ENCODE measurements around the gene HIPK3.

The HIPK3 gene

DNA sequence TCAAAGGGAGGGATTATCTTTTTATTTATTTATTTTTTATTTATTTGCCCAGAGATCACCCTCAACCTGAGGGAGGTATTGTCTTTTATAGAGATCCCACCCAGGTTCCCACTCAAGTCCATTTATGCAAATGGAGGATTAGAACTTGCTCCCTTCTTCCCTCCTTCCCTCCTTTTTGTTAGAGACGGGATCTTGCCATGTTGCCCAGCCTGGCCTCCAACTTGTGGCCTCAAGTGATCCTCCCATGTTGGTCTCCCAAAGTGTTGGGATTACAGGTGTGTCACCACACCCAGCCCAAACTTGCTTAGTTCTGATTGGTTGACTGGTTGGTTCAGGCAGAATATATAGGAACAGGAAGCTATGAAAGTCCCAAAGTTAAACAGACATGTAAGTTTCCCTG, 51.9 kb downstream of the HIPK3 start:
- DNase-seq = no peak

DNA sequence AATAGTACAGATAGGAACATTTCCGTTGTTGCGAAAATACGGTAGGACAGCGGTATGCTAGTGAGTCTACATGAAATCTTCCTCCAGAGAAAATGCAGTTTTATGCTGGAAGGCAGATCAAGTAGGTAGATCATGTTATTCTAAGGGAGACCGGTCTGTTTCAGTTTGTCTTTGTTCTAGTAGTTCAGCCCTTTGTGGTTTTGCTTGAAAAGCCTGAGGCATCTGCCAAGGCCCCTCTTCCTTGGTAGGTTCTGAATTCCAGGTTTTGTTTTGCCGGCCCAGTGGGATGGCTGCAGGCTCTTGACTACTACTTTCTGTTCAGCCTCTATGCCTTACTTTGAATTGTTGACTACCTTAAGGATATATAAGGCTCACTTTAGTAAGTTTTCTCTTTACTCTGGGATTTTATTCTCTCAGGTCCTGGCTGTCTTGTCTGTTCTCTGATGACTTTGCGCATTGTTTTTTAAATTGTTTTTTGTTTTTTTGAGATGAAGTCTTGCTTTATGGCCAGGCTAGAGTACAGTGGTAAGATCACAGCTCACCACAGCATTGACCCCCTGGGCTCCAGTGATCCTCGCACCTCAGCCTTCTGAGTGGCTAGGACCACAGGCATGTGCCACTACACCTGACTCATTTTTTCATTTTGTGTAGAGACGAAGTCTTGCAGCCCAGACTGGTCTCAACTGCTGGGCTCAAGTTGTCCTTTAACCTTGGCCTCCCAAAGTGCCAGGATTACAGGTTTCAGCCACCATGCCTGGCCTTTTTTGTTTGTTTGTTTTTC, 53.7 kb downstream of the HIPK3 start:
- no peak for DNase-seq

DNA sequence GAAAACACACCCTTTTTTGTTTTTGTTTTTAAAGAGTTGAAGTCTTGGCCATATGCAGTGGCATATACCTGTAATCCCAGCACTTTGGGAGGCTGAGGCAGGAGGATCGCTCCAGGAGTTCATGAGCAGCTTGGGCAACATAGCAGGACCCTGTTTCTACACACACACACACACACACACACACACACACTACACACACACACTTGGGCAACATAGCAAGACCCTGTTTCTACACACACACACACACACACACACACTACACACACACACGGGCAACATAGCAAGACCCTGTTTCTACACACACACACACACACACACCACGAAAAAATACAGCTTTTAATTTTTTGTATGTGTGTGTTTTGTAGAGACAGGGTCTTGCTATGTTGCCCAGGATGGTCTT, 54.5 kb downstream of the HIPK3 start:
- no peak for DNase-seq

DNA sequence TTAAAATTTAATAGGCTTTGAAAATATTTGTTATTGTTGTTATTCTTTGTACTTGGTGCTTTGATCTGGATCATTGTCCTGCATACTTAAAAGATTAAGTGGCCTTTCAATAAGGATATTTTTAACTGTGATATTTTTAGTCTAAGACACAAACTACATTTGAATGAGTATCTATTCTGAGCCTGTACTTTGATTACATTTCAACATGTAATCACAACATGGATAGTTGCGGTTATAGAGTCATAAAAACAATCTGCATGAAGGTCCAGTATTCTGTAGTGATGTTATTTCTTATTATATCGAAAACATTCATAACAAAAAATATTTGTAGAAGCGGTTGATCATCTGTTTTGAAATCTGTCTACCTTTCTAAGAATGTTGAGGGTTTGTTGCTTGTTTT, 58.6 kb downstream of the HIPK3 start:
- DNase-seq = no peak

DNA sequence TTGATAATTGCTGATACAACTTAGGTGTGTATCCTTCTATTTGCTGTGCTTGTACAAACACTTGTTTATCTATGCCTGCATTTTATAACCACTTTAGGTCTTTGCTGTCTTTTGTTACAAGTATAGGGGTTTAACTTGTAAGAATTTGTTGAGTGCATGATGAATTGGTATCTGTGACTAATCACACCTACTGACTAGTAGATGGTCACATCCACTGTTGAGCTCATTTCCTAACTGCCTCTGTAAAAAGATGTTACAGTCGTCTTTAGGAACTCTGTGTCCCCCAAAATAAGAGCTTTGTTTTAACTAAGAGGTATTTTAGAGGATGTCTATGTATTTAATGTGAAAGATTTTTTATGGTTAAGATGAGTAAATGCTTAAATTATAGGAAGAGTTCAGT, 60.5 kb downstream of the HIPK3 start:
- no peak for DNase-seq

DNA sequence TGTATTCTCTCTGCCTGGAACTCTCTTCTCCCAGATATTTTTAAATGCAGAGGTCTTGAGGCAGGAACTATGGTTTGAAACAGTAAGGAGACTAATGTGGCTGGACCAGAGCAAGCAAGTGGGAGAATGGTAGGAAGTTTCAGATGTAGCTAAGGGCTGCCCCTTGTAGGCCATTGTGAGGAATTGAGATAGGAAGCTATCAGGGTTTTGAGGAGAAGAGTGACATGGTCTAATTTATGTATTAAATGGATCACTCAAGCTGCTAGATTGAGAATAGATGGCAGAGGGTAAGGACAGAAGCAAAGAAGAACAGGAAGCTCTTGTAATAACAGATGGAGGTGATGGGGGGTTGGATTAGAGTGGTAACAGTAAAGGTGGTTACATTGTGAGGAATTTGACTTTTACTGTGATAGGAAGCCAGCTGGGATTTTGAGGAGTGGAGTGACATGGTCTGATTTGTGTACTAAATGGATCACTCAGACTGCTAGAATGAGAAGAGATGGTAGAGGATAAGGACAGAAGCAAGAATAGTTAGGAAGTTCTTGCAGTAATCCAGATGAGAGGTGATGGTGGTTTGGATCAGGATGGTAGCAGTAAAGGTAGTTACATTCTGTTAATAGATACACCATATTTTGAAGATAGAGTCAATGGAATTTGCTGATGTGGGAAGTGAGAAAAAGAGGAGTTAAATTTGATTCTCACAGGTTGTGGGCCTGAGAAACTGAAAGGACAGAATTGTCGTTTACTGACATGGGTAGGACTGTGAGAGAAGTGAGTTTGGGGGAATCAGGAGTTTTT, 63.0 kb downstream of the HIPK3 start:
- no peak for DNase-seq

DNA sequence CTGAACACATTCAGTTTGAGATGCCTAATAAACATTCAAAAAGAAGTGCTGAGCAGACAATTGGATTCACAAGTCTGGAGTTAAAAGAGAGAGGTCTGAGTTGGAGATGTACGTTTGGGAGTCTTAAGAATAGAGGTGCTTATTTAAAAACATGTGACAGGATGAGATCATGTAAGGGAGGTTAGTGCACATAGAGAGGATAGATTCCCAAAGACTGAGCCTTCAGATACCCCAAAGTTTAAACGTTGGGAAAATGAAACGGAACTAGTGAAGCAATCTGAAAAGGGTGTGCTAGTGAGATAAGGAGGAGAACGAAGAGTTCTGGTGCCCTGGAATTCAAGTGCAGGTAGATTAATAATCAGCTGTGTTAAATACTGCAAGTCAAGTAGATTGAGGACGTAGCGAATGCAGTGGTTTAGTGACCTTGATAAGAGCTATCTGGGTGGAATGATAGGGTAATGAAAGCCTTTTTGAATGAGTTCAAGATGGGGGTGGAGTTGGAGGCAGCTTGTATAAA, 63.7 kb downstream of the HIPK3 start:
- DNase-seq = no peak

DNA sequence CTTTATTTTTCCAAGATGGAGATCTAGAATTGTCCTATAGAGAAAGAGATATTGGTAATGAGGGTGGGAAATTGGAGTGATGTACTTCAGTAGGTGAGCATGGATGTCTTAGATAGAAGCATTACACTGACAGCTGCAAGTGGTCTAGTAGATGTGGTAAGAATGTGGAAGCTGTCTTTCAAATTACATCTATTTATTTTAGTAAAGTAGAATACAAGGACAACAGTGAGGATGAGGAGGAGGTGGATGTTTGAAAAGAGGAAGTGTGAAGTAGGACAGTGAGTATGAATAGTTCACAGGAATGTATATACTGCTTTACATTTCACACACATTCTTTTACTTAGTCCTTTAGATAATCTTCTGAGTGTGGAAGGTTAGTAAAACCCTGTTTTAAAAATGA, 64.2 kb downstream of the HIPK3 start:
- no peak for DNase-seq

DNA sequence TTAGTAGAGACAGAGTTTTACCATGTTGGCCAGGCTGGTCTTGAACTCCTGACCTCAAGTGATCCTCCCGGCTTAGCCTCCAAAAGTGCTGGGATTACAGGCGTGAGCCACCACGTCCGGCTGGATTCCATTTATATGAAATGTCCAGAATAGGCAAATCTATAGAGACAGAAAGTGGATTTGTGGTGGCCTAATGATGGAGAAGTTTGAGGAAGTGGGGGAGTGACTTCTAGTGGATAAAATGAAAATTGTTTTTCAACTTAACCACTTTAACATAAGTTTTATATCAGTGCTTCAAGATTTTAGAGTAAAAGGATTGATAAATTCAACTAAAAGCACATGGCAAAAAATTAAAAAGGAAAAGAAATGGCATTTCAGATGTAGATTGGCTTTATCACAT, 66.2 kb downstream of the HIPK3 start:
- no peak for DNase-seq

DNA sequence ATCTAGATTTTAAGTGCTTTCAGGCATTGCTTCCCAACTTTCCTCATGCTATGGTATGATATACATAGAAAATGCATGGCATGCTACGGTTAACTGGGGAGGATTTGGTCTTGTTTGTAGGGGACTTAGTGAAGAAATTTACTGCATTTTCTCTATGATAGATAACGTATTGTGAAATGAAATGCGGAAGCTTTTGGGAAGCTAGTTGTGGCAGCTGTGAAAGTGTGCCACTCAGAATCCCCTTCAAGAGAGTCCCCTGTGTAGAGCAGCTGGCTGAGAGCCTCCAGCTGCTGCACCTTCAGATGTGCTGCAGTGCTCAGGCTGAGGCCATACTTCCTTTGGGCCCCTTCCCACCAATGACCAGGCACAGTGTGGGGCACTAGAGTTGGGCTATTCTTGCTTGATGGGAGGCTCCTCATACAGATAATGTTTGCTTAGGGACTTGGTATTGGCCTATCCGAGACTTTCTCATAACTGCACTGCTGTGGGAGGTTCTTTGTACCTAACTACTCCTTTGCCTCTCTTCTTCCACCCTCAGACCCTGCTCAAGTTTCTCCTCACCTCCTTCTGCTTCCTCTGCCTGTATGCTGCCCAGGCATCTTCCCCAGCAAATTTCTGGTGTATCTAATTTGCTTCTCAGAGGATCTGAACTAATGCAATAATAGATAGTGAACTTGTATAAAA, 67.3 kb downstream of the HIPK3 start:
- DNase-seq = no peak

DNA sequence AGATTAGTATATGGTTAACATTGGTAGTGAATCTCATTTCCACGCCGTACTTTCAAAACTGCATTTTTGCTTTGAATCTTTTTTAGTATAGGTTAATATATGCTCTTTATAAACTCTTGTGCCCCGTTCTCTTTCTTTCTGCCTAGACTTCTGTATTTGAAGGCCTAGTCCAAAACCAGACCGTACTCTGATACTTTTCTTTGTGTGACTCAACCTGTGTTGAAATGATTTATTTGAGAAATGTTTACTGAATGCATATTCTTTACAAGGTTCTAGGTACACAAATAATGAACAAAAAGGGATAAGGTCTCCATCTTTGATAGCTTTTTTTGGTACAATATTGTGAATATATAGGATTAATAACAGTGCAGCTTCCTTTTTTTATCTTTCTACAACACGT, 68.3 kb downstream of the HIPK3 start:
- no peak for DNase-seq

DNA sequence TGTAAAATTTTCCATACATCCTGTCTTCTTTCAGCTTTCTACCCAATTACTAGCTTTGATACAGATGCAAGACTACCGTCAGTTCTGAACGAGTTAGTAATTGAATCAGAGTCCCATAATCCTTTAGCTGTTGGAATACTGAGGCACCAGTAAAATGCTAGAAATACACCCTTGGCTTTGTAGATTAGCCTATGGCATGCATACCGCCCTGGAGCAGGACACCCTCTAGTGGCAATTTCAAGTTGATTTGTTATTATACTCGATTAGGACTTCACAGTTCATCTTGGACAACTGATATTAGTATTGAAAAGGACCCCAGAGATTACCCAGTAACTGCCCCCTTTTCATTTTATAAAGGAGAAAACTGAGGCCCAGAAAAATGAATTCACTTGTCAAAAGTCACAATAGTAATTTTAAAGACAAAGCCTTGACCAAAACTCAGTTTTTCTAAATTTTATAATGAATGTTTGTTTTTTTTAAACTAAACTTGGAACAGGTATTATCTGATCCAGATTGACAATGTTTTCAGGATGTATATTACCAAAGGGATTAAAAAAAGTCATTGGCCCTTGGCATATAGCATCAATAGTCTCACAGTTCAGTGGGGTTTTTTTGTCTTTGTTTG, 72.6 kb downstream of the HIPK3 start:
- DNase-seq = no peak

DNA sequence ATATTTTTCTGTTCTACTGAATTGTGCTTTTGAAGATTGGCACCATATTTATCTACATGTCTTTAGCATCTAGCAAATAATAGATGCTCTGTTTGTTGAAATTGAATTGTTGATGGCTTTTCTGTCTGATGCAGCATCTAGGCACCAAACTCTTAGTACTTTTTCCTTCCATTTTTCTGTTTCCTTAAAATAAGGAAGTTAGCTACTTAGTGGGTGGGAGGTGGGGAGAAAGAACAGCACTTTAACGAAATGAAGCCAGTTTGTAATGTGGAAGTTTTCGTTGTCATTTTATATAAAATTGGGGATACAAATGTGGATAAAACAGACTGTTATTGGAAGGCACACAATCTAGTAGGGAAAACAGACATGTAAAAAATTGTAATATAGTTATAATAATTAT, 76.6 kb downstream of the HIPK3 start:
- no peak for DNase-seq

DNA sequence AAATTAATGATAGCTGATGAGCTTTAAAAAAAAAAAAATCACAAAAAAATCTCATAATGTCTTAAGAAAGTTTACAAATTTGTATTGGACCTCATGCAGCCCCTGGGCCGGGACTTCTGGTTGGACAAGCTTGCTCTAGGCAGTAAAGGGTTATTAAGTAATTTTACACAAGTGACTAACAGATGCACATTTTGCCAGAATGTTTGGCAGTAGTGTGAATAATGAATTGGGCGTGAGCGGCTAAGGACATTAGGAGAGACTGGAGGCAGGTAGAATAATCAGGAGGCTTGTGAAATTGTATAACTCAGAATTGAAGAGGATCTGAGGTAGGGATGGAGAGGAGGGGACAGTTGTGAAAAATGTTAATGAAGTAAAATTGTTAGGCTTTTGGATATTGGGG, 77.4 kb downstream of the HIPK3 start:
- DNase-seq = no peak

DNA sequence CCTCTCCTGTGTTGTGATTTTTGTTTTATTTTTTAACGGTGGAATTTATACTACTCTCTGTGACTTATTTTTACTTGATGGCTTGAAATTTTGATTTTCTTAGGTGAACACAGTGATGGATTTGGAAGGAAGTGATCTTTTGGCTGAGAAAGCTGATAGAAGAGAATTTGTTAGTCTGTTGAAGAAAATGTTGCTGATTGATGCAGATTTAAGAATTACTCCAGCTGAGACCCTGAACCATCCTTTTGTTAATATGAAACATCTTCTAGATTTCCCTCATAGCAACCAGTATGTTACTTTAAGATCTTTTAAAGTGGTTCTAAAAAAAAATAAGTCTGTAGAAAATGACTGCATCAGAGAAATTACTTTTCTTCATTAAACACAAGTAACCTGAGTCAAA, 82.1 kb downstream of the HIPK3 start:
- no peak for DNase-seq

DNA sequence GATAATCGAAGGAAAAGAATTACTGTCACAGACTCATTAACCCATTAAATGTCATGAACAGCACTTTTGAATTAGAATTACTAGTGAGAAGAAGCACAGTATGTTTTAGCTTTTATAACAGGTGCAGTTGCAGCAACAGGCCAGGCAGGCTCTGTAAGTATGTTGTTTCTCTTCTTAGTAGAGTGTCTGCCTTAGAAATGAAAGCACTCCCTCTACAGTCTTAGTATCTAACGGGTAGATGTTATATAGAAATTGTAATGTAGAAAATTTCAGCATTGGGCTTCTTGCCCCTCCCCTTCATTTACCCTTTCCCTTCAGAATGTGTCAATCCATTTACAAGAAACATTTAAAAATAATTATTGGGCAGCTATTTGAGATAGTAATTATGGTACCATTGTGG, 87.4 kb downstream of the HIPK3 start:
- DNase-seq = no peak

DNA sequence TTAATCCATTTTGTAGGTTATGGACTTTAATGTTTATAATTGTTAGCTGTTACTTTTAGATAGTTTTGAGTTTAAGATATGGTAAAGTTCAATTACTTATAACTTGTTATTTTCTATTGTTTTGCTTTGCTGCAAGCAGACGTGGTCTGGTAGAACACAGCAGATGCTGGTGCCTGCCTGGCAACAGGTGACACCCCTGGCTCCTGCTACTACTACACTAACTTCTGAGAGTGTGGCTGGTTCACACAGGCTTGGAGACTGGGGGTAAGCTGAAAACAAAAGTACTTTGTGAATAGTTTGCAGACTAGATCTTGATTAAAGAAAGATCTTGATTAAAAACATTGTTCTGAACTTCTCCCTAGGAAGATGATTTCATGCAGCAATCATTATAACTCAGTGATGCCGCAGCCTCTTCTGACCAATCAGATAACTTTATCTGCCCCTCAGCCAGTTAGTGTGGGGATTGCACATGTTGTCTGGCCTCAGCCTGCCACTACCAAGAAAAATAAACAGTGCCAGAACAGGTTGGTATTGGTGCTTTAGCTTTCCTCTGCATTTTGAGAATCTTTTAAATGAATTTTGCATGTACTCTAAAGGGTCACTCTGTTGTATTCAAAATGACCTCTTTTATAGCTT, 90.4 kb downstream of the HIPK3 start:
- no peak for DNase-seq

DNA sequence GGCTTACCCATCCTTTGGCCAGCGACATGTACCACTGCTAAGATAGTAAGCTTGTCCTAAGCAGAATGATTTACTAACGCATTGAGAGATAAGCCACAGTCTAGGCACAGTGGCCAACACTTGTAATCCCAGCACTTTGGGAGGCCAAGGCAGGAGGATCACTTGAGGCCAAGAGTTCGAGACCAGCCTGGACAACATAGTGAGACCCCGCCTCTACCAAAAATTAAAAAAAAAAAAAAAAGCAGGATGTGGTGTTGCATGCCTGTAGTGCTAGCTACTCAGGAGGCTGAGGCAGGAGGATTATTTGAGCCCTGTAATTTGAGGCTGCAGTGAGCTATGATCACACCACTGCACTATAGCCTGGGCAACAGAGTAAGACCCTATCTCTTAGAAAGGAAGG, 93.1 kb downstream of the HIPK3 start:
- DNase-seq = no peak

DNA sequence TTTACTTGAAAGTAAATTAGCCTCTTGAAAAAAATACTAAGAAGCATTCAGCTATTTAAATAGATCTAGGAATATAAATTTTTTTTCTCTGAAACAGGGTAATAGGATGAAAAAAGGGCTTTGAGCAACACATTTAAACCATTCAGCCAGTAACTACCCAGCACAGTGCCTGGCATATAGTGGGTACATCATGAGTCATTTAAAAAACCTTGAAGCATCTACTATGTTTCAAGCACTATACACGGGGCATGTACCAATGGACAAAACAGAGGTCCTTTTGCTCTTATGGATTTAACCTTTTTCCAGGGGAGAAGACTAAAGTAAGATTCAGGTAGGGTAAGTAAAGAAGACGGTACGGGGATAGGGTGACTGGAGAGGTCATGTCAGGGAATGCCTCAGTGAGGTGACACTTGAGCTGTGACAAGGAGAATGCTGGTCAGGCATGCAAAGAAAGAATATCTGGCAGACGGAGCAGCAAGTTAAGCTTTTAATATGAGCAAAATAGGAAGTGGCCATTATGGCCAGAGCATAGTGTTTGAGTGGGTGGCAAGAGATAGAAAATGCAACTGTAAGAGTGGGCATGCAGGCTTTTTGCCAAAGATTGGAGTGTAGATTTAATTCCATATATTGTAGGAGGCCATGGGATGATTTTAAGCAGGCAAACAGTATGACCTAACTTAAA, 101.1 kb downstream of the HIPK3 start:
- no peak for DNase-seq

DNA sequence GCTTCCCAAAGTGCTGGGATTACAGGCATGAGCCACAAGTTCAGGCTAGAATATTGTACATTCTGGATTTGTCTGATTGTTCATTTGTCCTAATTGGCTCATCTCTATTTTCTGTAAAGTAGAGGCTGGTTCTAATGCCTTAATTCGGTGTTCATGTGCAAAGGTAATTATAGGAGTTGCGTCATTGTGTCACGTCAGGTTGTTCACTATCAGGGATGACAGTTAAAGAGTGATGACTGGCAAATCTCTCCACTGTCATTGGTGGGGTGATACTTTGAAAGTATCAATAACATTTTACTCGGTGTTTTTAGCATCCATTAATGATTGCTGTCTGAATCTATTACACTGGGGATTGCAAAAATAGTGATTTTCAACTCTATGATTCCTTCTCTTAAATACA, 103.5 kb downstream of the HIPK3 start:
- DNase-seq = no peak

DNA sequence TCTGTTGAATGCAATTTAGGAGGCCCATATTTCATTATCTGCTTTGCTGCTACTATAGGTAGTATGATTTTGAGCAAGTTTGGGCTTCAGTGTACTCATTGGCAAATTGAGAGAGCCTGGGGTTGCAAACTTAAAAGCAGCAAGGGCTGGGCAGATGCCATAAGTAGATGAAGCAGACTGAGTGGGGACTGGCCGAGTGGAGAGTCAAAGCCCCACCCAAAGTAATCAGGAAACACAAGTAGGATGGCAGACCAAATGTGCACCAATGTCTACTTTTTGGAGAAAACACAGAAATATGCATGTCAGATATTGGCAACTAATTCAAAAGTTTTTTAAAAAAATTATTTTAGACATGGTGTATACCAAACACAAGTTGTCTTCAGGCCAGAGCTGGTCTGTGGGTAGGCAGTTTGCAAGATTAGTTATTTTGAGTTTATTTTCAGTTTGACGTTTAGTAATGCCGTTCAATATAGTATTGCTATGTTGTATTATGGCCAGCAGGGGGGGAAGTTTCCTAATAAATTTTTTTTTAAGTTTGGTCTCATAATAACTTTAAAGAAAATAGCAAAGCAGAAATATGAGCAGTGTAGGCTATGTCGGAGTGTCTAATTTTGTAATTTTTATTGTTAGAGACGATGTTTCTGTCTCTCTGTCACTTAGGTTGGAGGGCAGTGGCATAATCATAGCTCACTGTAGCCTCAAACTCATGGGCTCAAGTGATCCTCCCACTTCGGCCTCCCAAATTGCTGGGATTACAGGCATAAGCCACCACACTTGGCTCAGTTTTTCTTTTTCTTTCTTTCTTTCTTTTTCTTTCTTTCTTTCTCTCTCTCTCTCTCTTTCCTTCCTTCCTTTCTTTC, 105.1 kb downstream of the HIPK3 start:
- no peak for DNase-seq
